ENCODE data around the gene ZNF3.

Gene ZNF3

GRCh38 chr7:100088621-100089457 is 7.3 kb upstream of the ZNF3 start, which contains the start of gene COPS6:
COPS6 (plus strand) TSS chr7:100088969; CDS start chr7:100088991, 22 bp downstream.
- DNase-seq (ENCODE audit: low read depth in 1 of 2, low spot score in 1 of 2): peak; percentile 74 to 82

GRCh38 chr7:100088095-100088620 is 6.6 kb upstream of the ZNF3 start:
- DNase-seq (ENCODE audit: low read depth in 1 of 2, low spot score in 1 of 2): no peak

GRCh38 chr7:100087055-100087750 is 5.7 kb upstream of the ZNF3 start:
- DNase-seq (ENCODE audit: low read depth in 1 of 2, low spot score in 1 of 2): no peak

GRCh38 chr7:100085515-100085914 is 4.0 kb upstream of the ZNF3 start:
- DNase-seq (ENCODE audit: low read depth in 1 of 2, low spot score in 1 of 2): no peak

- no peak for DNase-seq (ENCODE audit: low read depth in 1 of 2, low spot score in 1 of 2)
These were observed 1.5 kb upstream of the ZNF3 start for GRCh38 chr7:100082978-100083377.

GRCh38 chr7:100080907-100081534 is 502 bp downstream of the ZNF3 start:
- no peak for DNase-seq (ENCODE audit: low read depth in 1 of 2, low spot score in 1 of 2)

GRCh38 chr7:100079024-100079560 is 2.4 kb downstream of the ZNF3 start:
- no peak for DNase-seq (ENCODE audit: low read depth in 1 of 2, low spot score in 1 of 2)

- DNase-seq (ENCODE audit: low read depth in 1 of 2, low spot score in 1 of 2): no peak
These were observed 4.3 kb downstream of the ZNF3 start for GRCh38 chr7:100077205-100077604.

- no peak for DNase-seq (ENCODE audit: low read depth in 1 of 2, low spot score in 1 of 2)
These were observed 6.1 kb downstream of the ZNF3 start for GRCh38 chr7:100075418-100075817.

GRCh38 chr7:100074841-100075240 is 6.7 kb downstream of the ZNF3 start:
- DNase-seq (ENCODE audit: low read depth in 1 of 2, low spot score in 1 of 2): no peak

- DNase-seq (ENCODE audit: low read depth in 1 of 2, low spot score in 1 of 2): no peak
These were observed 9.1 kb downstream of the ZNF3 start for GRCh38 chr7:100072462-100072861.

GRCh38 chr7:100071018-100071723 is 10.4 kb downstream of the ZNF3 start:
- DNase-seq (ENCODE audit: low read depth in 1 of 2, low spot score in 1 of 2): no peak

- DNase-seq (ENCODE audit: low read depth in 1 of 2, low spot score in 1 of 2): no peak
These were observed 11.5 kb downstream of the ZNF3 start for GRCh38 chr7:100069991-100070390.

GRCh38 chr7:100066953-100067352 is 14.6 kb downstream of the ZNF3 start:
- no peak for DNase-seq (ENCODE audit: low read depth in 1 of 2, low spot score in 1 of 2)

GRCh38 chr7:100065452-100066186 is 15.9 kb downstream of the ZNF3 start:
- no peak for DNase-seq (ENCODE audit: low read depth in 1 of 2, low spot score in 1 of 2)

- no peak for DNase-seq (ENCODE audit: low read depth in 1 of 2, low spot score in 1 of 2)
These were observed 17.4 kb downstream of the ZNF3 start for GRCh38 chr7:100064162-100064561.

- DNase-seq (ENCODE audit: low read depth in 1 of 2, low spot score in 1 of 2): no peak
These were observed 18.1 kb downstream of the ZNF3 start for GRCh38 chr7:100063376-100063775.

GRCh38 chr7:100061518-100062193 is 19.9 kb downstream of the ZNF3 start:
- no peak for DNase-seq (ENCODE audit: low read depth in 1 of 2, low spot score in 1 of 2)

- no peak for DNase-seq (ENCODE audit: low read depth in 1 of 2, low spot score in 1 of 2)
These were observed 22.2 kb downstream of the ZNF3 start for GRCh38 chr7:100059251-100059739.

Measured in activated T-helper 1 cell treated with anti-CD3 and anti-CD28 coated beads, Interleukin-2, amount 50 U/mL, for 16 hours (primary cell).